ENCODE data around the gene CFL1.

CFL1 gene

DNA sequence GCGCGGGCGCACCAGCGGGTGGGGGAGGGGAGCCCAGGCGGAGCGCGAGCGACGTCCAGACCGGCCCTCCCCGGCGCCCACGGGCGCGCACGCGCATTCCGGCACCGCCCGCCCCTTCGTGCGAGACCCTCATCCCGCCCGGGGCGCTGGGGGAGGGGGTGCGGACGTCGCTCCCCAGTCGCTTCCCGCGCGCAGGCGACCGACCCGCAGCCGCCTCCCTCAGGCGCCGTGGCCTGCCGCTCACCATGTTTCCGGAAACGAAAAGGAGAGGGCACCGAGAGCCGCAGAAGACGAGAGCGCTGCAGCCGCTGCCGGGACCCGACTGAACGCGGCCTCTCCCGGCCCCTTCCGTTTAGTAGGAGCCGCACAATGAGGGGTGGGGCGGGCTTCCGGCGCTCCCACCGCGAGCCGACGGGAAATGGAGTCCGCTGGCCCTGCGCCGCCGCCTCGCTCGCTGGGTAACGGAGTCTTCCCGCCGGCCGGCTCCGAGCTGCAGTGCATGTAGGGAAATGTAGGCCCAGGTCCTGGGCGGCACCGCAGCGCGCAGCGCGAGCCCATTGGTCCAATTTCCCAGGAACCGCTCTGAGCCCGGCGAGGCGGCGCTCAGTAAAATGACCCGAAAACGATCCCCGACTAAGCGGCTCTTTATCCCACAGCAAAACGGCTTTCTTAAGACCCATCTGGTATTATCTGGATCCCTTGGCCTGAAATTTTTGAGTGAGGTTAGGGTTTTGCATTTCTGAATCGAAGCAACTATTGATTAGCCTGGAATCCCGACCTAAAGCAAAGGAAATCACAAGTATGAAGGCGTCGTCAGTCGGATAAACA, at the start of gene CFL1:
Gene CFL1 (minus strand): TSS at position 328 of the 828 bp plus-strand sequence. CDS start 81 bp downstream, at position 247.
- Histone ChIP-seq H3K27ac (peak within 1 kb of the TSS; percentile 100), H3K4me3 (ENCODE audit: low read depth, low read length) (peak within 1 kb of the TSS; percentile 90), H3K4me2 (ENCODE audit: low read length) (peak within 1 kb of the TSS; percentile 97), H3K27me3 (ENCODE audit: control insufficient read depth, insufficient read depth, low read length) (no peaks in the 10 kb centered on the region), H3K36me3 (ENCODE audit: control insufficient read depth, insufficient read depth, low read length) (no peaks in the 10 kb centered on the region), H3K9me3 (ENCODE audit: control insufficient read depth, low read length) (no peaks in the 10 kb centered on the region), H3K4me1 (peaks cover 11% of the 10 kb centered on the region), H2AFZ (peak within 1 kb of the TSS; percentile 80), H3K79me2 (peaks cover 5% of the 10 kb centered on the region), H3K9ac (peak within 1 kb of the TSS; percentile 84)
- TF ChIP-seq, protein P1, sequence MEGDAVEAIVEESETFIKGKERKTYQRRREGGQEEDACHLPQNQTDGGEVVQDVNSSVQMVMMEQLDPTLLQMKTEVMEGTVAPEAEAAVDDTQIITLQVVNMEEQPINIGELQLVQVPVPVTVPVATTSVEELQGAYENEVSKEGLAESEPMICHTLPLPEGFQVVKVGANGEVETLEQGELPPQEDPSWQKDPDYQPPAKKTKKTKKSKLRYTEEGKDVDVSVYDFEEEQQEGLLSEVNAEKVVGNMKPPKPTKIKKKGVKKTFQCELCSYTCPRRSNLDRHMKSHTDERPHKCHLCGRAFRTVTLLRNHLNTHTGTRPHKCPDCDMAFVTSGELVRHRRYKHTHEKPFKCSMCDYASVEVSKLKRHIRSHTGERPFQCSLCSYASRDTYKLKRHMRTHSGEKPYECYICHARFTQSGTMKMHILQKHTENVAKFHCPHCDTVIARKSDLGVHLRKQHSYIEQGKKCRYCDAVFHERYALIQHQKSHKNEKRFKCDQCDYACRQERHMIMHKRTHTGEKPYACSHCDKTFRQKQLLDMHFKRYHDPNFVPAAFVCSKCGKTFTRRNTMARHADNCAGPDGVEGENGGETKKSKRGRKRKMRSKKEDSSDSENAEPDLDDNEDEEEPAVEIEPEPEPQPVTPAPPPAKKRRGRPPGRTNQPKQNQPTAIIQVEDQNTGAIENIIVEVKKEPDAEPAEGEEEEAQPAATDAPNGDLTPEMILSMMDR (IDR thresholded peaks at IDR 0.05), result no peak

DNA sequence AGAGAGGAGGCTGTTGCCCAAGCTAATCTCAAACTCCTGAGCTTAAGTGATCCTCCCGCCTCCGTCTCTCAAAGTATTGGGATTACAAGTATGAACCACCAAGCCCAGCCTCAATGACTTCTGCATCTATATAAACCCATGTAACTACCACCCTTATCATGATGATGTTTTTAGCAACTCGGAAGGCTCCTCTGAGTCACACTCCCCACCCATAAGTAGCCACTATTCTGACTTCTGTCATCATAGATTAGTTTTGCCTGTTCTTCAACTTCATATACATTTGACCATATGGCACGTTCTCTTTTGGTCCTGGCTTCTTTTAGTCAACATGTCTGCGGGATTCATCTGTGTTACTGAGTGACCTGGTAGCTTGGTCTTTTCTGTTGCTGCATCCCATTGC, 48.6 kb upstream of the CFL1 start:
- Histone ChIP-seq H3K4me2 (ENCODE audit: low read length) (no peak overlapping the region), H3K9me3 (ENCODE audit: control insufficient read depth, low read length) (no peaks in the 10 kb centered on the region), H2AFZ (no peak overlapping the region), H3K27me3 (ENCODE audit: control insufficient read depth, insufficient read depth, low read length) (no peaks in the 10 kb centered on the region), H3K4me3 (ENCODE audit: low read depth, low read length) (no peak overlapping the region), H3K27ac (no peak overlapping the region), H3K36me3 (ENCODE audit: control insufficient read depth, insufficient read depth, low read length) (no peaks in the 10 kb centered on the region), H3K4me1 (peaks cover 2% of the 10 kb centered on the region), H3K79me2 (no peaks in the 10 kb centered on the region), H3K9ac (no peak overlapping the region)
- TF ChIP-seq, protein P1 (IDR thresholded peaks at IDR 0.05), result no peak

DNA sequence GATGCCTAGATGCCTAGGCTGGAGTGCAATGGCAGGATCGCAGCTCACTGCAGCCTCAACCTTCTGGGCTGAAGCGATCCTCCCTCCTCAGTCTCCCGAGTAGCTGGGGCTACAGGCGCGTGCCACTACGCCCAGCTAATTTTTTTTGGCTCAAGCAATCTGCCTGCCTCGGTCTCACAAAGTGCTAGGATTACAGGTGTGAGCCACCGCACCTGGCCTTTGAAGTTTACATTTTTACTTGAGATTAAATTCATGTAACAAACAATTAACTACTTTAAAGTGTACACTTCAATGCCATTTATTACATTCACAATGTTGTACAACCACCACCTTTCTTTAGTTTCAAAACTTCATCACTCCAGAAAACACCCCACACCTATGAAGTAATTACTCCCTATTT, 45.7 kb upstream of the CFL1 start:
- H3K4me3 ChIP-seq (ENCODE audit: low read depth, low read length), result no peak overlapping the region
- H3K27me3 ChIP-seq (ENCODE audit: control insufficient read depth, insufficient read depth, low read length), result no peaks in the 10 kb centered on the region
- no peaks in the 10 kb centered on the region for H3K79me2 ChIP-seq
- H3K9me3 ChIP-seq (ENCODE audit: control insufficient read depth, low read length), result no peaks in the 10 kb centered on the region
- H2AFZ ChIP-seq, result no peak overlapping the region
- TF ChIP-seq, protein P1 (IDR thresholded peaks at IDR 0.05), result no peak
- no peak overlapping the region for H3K27ac ChIP-seq
- H3K9ac ChIP-seq, result no peak overlapping the region
- no peak overlapping the region for H3K4me2 ChIP-seq (ENCODE audit: low read length)
- H3K4me1 ChIP-seq, result no peaks in the 10 kb centered on the region
- no peaks in the 10 kb centered on the region for H3K36me3 ChIP-seq (ENCODE audit: control insufficient read depth, insufficient read depth, low read length)

DNA sequence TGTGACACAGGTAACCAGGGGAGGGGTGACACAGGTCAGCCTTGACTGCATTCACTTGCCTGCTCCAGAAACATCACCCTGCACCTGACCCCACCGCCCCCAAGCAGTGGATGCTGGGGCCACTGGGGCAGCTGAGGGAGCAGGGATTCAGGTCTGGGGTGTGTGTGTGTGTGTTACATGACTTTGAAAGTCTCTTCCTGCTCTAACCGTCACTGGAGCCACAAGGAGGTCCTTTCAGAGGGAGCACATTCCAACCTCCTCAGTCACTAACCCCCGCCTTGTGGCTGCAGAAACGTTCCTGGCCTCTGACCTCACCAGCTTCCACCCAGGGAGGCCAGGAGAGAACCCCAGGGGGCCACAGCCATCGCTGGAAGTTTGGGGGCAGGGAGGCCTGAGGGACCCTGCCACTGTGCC, 45.1 kb upstream of the CFL1 start:
- Histone ChIP-seq H3K27ac (no peak overlapping the region), H2AFZ (no peak overlapping the region), H3K4me2 (ENCODE audit: low read length) (no peak overlapping the region), H3K36me3 (ENCODE audit: control insufficient read depth, insufficient read depth, low read length) (no peaks in the 10 kb centered on the region), H3K27me3 (ENCODE audit: control insufficient read depth, insufficient read depth, low read length) (no peaks in the 10 kb centered on the region), H3K4me1 (no peaks in the 10 kb centered on the region), H3K9me3 (ENCODE audit: control insufficient read depth, low read length) (no peaks in the 10 kb centered on the region), H3K4me3 (ENCODE audit: low read depth, low read length) (no peak overlapping the region), H3K9ac (no peak overlapping the region), H3K79me2 (no peaks in the 10 kb centered on the region)
- TF ChIP-seq, protein P1 (IDR thresholded peaks at IDR 0.05), result no peak

DNA sequence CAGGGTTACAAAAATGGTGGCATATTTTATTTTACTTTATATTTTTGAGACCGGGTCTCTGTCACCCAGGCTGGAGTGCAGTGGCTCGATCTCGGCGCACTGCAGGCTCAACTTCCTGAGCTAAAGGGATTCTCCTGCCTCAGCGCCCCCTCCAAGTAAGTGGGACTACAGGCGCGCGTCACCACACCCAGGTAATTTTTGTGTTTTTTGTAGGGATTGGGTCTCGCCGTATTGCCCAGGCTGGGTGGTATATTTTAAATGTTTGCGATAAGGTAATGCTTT, 42.9 kb upstream of the CFL1 start:
- Histone ChIP-seq H3K4me2 (ENCODE audit: low read length) (peak overlapping the region; percentile 74), H2AFZ (no peak overlapping the region), H3K27ac (no peak overlapping the region), H3K4me3 (ENCODE audit: low read depth, low read length) (peak overlapping the region; percentile 23), H3K79me2 (no peaks in the 10 kb centered on the region), H3K9ac (no peak overlapping the region), H3K36me3 (ENCODE audit: control insufficient read depth, insufficient read depth, low read length) (no peaks in the 10 kb centered on the region), H3K9me3 (ENCODE audit: control insufficient read depth, low read length) (no peaks in the 10 kb centered on the region), H3K4me1 (no peaks in the 10 kb centered on the region), H3K27me3 (ENCODE audit: control insufficient read depth, insufficient read depth, low read length) (no peaks in the 10 kb centered on the region)
- TF ChIP-seq, protein P1 (IDR thresholded peaks at IDR 0.05), result no peak

Data from parathyroid adenoma (tissue), 2 donors.